ENCODE data around the gene CCT6A. TPM values are rescaled to one million over a fixed set of nuclear protein-coding genes. Genes with fewer than 3 reads are reported as not detected.
"Not testable (repeated sequence)": the region's sequence is repeated elsewhere in the genome, so short reads cannot be mapped to it uniquely, and the experiment has no call there.

CCT6A gene
- total RNA-seq, 1 experiment from 2014 or later: 257 TPM

- peak overlapping the region in 1 of 2 experiments; percentile 16; a peak in 1 of 4 replicates for H3K4me3 ChIP-seq (replicated peaks in 1 of 2; ENCODE audit: low read depth in 1 of 2, low read length in 2 of 2)
- H4K20me1 ChIP-seq (ENCODE audit: insufficient read depth); H3K9me2 ChIP-seq (ENCODE audit: insufficient read depth); H2AFZ ChIP-seq (ENCODE audit: low read depth, low read length, poor library complexity, severe bottlenecking); BruUV-seq (replicated peaks); H3K27me3 ChIP-seq (ENCODE audit: insufficient read depth, low read length); DNase-seq (ENCODE audit: low read depth, low spot score); H3K9me3 ChIP-seq (ENCODE audit: control insufficient read depth in 1 of 2, insufficient read depth in 1 of 2, low read depth in 1 of 2, low read length in 2 of 2): not testable (repeated sequence)
- ATAC-seq: peak; percentile 13
- H3K36me3 ChIP-seq (ENCODE audit: control insufficient read depth in 1 of 2, insufficient read depth in 2 of 2, low read length in 2 of 2): peaks cover 10 to 14% of the 10 kb centered on the region in 2 experiments
- CTCF ChIA-PET: interaction anchor here (0.8 kb wide), 1 partner anchor 397 kb away, joined by 3 read pairs; no protein-coding TSS in a partner anchor
- POLR2A ChIA-PET: interaction anchor here (0.6 to 1.0 kb wide), 3 partner anchors 14 to 57 kb away, joined by 3 read pairs; partner anchors contain the start of gene CHCHD2
- peaks cover 22 to 34% of the 10 kb centered on the region in 2 experiments for H3K4me1 ChIP-seq (ENCODE audit: control insufficient read depth in 1 of 2, insufficient read depth in 2 of 2, low read length in 2 of 2)
- H3K27ac ChIP-seq (ENCODE audit: low read depth, low read length): peak overlapping the region; percentile 37
- peak overlapping the region; percentile 94 for H3K4me2 ChIP-seq (ENCODE audit: low read length)
- intact Hi-C loops (cut with micrococcal nuclease): loop anchor here (2.0 kb wide), 1 partner anchor 14 kb away; no protein-coding TSS in a partner anchor
- TF ChIP-seq MAX (IDR thresholded peaks at IDR 0.05): peak; percentile 29; the same call in 1 of the 2 replicates
- H3K9ac ChIP-seq (ENCODE audit: low read length): peak overlapping the region; percentile 27
- RAD21 ChIA-PET (ENCODE audit: low non-redundant PET in 1 of 2, low total read pairs in 2 of 2, uncharacterized antibody in 2 of 2, unreplicated experiment in 2 of 2): interaction anchor here in 1 of 2 experiments (0.9 kb wide), 1 partner anchor 15 kb away, joined by 3 read pairs; no protein-coding TSS in a partner anchor
- peaks cover 93% of the 10 kb centered on the region for H3K79me2 ChIP-seq (ENCODE audit: insufficient read depth, low read length)
These were observed 2.8 kb upstream of the CCT6A start for GRCh38 chr7:56048763-56049162.

GRCh38 chr7:56051053-56051338 is 569 bp upstream of the CCT6A start:
- CTCF ChIA-PET: interaction anchor here (0.7 to 1.2 kb wide), 4 partner anchors 12 to 23 kb away, joined by 3 to 7 read pairs (median 6); no protein-coding TSS in a partner anchor
- Histone ChIP-seq H3K4me3 (replicated peaks in 1 of 2; ENCODE audit: low read depth in 1 of 2, low read length in 2 of 2) (peak overlapping the region; percentile 90 to 98), H3K9me3 (ENCODE audit: control insufficient read depth in 1 of 2, insufficient read depth in 1 of 2, low read depth in 1 of 2, low read length in 2 of 2) (no peaks in the 10 kb centered on the region), H3K9me2 (ENCODE audit: insufficient read depth) (no peaks in the 10 kb centered on the region), H4K20me1 (ENCODE audit: insufficient read depth) (peaks cover 18% of the 10 kb centered on the region; the same call in 1 of the 2 replicates), H3K79me2 (ENCODE audit: insufficient read depth, low read length) (peaks cover 95% of the 10 kb centered on the region), H2AFZ (ENCODE audit: low read depth, low read length, poor library complexity, severe bottlenecking) (no peak overlapping the region), H3K4me2 (ENCODE audit: low read length) (peak overlapping the region; percentile 94), H3K36me3 (ENCODE audit: control insufficient read depth in 1 of 2, insufficient read depth in 2 of 2, low read length in 2 of 2) (peaks cover 27 to 31% of the 10 kb centered on the region in 2 experiments), H3K9ac (ENCODE audit: low read length) (peak overlapping the region; percentile 97), H3K27me3 (ENCODE audit: insufficient read depth, low read length) (no peaks in the 10 kb centered on the region), H3K27ac (ENCODE audit: low read depth, low read length) (peak overlapping the region; percentile 94), H3K4me1 (ENCODE audit: control insufficient read depth in 1 of 2, insufficient read depth in 2 of 2, low read length in 2 of 2) (peaks cover 22 to 34% of the 10 kb centered on the region in 2 experiments)
- intact Hi-C loops (cut with micrococcal nuclease): no loop called here
- TF ChIP-seq ATF3 (IDR thresholded peaks at IDR 0.05) (no peak), RAD21 (IDR thresholded peaks at IDR 0.05; ENCODE audit: low read depth) (no peak), TCF7L2 (IDR thresholded peaks at IDR 0.05; ENCODE audit: borderline replicate concordance, extremely low read depth, insufficient read depth, insufficient read length) (no peak), CEBPB (IDR thresholded peaks at IDR 0.05; ENCODE audit: low read depth) (no peak)
- RAD21 ChIA-PET (ENCODE audit: low non-redundant PET in 1 of 2, low total read pairs in 2 of 2, uncharacterized antibody in 2 of 2, unreplicated experiment in 2 of 2): no interaction called here
- POLR2A ChIA-PET: interaction anchor here (0.7 to 2.7 kb wide), 11 partner anchors 12 to 483 kb away, joined by 3 to 64 read pairs (median 5); partner anchors contain the start of genes CHCHD2, PHKG1 and SUMF2
- DNase-seq (ENCODE audit: low read depth, low spot score): no peak
- TSS peak; percentile 90 for BruUV-seq (replicated peaks)
- ATAC-seq: no peak

All from HCT116 (cell line).